K562 (cell line): Measurements from ENCODE around the gene GPR176. TPM values are rescaled to one million over a fixed set of nuclear protein-coding genes. Genes with fewer than 3 reads are reported as not detected.

Experiments used
- ATAC-seq: fragments of 200-7000 bp; cut with Tn5 transposase; 3 replicates; pipeline ENCODE4 v1.9.1; 2020; ENCODE audit warnings: moderate library complexity
- BruUV-seq: library from RNA; stranded (reverse); fragments of 400-500 nt; replicated peaks from 2 replicates; lab custom pipeline; 2021; lab: Mats Ljungman, UMichigan
- CTCF ChIA-PET: fragments of 300-600 bp; formaldehyde crosslinking; extraction: SDS; loops from one replicate; lab custom pipeline; 2021; ENCODE audit warnings: low intra/inter-chr PET ratio; lab: Yijun Ruan, JAX
- POLR2A ChIA-PET: fragments of 300-600, 350-650 bp; sonication (Branson Sonifier 250); formaldehyde crosslinking; extraction: SDS; loops from one replicate; lab custom pipeline; 2021; ENCODE audit warnings: antibody characterized with exemption, inconsistent platforms; lab: Yijun Ruan, JAX
- DNase-seq, 4 experiments: peaks; one replicate each; pipeline versions ENCODE4 v3.0.0 to v3.0.0-alpha.2; 2011 to 2018; ENCODE audit warnings: low spot score in 3 of 4, mixed read lengths in 3 of 4; ENCODE audit errors: extremely low read depth in 1 of 4
- FAIRE-seq: peaks from 2 replicates; lab custom pipeline; 2011; peaks lifted over from hg19 to GRCh38; lab: Jason Lieb, UNC
- H2AFZ ChIP-seq: 2 replicates; pipeline ENCODE4 v1.6.0; 2011; ENCODE audit warnings: low read depth, low read length, control low read depth, inconsistent platforms
- H3K27ac ChIP-seq: fragments of 200-600 bp; 3 replicates; pipeline ENCODE4 v1.8.0; 2011; ENCODE audit warnings: low read depth, mild to moderate bottlenecking, control low read depth, inconsistent platforms, low read length, moderate library complexity, mixed read lengths; ENCODE audit errors: extremely low read depth
- H3K27me3 ChIP-seq, 2 experiments: fragments of 300-600 bp in 1 of 2; 2 replicates in 1 of 2; 3 replicates in 1 of 2; pipeline versions ENCODE4 v1.6.0 to v1.8.0; 2011; ENCODE audit warnings: inconsistent platforms in 2 of 2, low read length in 2 of 2, mild to moderate bottlenecking in 1 of 2, mixed read lengths in 1 of 2, moderate library complexity in 1 of 2; ENCODE audit not compliant: control insufficient read depth in 2 of 2, insufficient read depth in 2 of 2
- H3K36me3 ChIP-seq: fragments of 300-600 bp; 3 replicates; pipeline ENCODE4 v1.8.0; 2011; ENCODE audit warnings: mild to moderate bottlenecking, low read length, inconsistent platforms; ENCODE audit not compliant: control insufficient read depth, insufficient read depth
- H3K4me1 ChIP-seq, 2 experiments: fragments of 200-600 bp in 1 of 2; replicated peaks in 1 of 2; 2 replicates in 1 of 2; 3 replicates in 1 of 2; pipeline versions ENCODE4 v1.5.1 to v1.8.0; 2011; ENCODE audit warnings: inconsistent platforms in 2 of 2, low read length in 2 of 2, mild to moderate bottlenecking in 1 of 2, mixed read lengths in 1 of 2, moderate library complexity in 1 of 2; ENCODE audit not compliant: control insufficient read depth in 2 of 2, insufficient read depth in 2 of 2
- H3K4me2 ChIP-seq: 2 replicates; pipeline ENCODE4 v1.6.1; 2011; ENCODE audit warnings: low read length, control low read depth, inconsistent platforms, mixed read lengths; ENCODE audit not compliant: insufficient read depth
- H3K4me3 ChIP-seq: fragments of 200-600 bp; sonication (generic), shearing (Covaris generic); 2 replicates; pipeline ENCODE4 v1.5.1; 2016; ENCODE audit warnings: control low read depth, inconsistent platforms
- H3K79me2 ChIP-seq: fragments of 200-600 bp; 3 replicates; pipeline ENCODE4 v1.8.0; 2011; ENCODE audit warnings: low read length, inconsistent platforms; ENCODE audit not compliant: control insufficient read depth, insufficient read depth
- H3K9ac ChIP-seq, 2 experiments: 2 replicates each; pipeline versions ENCODE4 v1.6.0 to v1.6.1; 2011; ENCODE audit warnings: low read depth in 2 of 2, low read length in 2 of 2, control low read depth in 1 of 2, inconsistent platforms in 1 of 2, mild to moderate bottlenecking in 1 of 2, mixed read lengths in 1 of 2; ENCODE audit not compliant: insufficient read depth in 1 of 2
- H3K9me1 ChIP-seq: one replicate; pipeline ENCODE4 v1.6.0; 2011; ENCODE audit warnings: inconsistent platforms, mild to moderate bottlenecking, low read length, moderate library complexity; ENCODE audit not compliant: control insufficient read depth, insufficient read depth
- H3K9me3 ChIP-seq: replicated peaks from 2 replicates; pipeline ENCODE4 v1.5.1; 2011; ENCODE audit warnings: low read depth, low read length, inconsistent platforms; ENCODE audit not compliant: control insufficient read depth, insufficient read depth
- H4K20me1 ChIP-seq: replicated peaks from 2 replicates; pipeline ENCODE4 v1.6.1; 2011; ENCODE audit warnings: low read length, inconsistent platforms, mixed read lengths; ENCODE audit not compliant: control insufficient read depth, insufficient read depth
- ARID1B ChIP-seq: fragments of 450-650 bp; IDR thresholded peaks from 2 replicates; pipeline ENCODE4 v1.6.1; 2016; ENCODE audit warnings: antibody characterized with exemption, mild to moderate bottlenecking, inconsistent platforms
- KDM1A ChIP-seq, 2 experiments: fragments of 450-650 bp; IDR thresholded peaks; 2 replicates each; pipeline ENCODE4 v1.6.1; 2016; ENCODE audit warnings: mild to moderate bottlenecking in 2 of 2
- MAFG ChIP-seq: fragments of 450-650 bp; conservative IDR thresholded peaks from 2 replicates; pipeline ENCODE4 v1.6.1; 2016; ENCODE audit warnings: missing genetic modification characterization, missing compliant biosample characterization
- MXI1 ChIP-seq: IDR thresholded peaks from 2 replicates; pipeline ENCODE4 v1.6.1; 2011; ENCODE audit warnings: low read depth, mild to moderate bottlenecking, improper control_type of control experiment, low read length
- PML ChIP-seq: IDR thresholded peaks from 2 replicates; pipeline ENCODE4 v1.6.1; 2012; ENCODE audit warnings: low read length, inconsistent platforms
- STAT6 ChIP-seq: sonication (generic); formaldehyde crosslinking; IDR thresholded peaks from 2 replicates; pipeline ENCODE4 v1.8.1; 2023; ENCODE audit warnings: mild to moderate bottlenecking, missing genetic modification reagents
- XRCC5 ChIP-seq: fragments of 200-400 bp; formaldehyde crosslinking; IDR thresholded peaks from 2 replicates; pipeline ENCODE4 v1.6.1; 2017; ENCODE audit warnings: low read depth, mild to moderate bottlenecking, low read length
- YBX1 ChIP-seq: fragments of 450-650 bp; IDR thresholded peaks from 2 replicates; pipeline ENCODE4 v1.7.1; 2016; ENCODE audit warnings: mild to moderate bottlenecking
- ZNF146 ChIP-seq: IDR thresholded peaks from one replicate; pipeline ENCODE4 v1.6.1; 2018; ENCODE audit warnings: missing compliant biosample characterization; ENCODE audit not compliant: unreplicated experiment
- ZNF23 ChIP-seq: fragments of 250-450 bp; sonication (Bioruptor Pico); IDR thresholded peaks from 2 replicates; pipeline ENCODE4 v1.4.0; 2020; ENCODE audit warnings: mild to moderate bottlenecking
- ZNF584 ChIP-seq: fragments of 200-800 bp; sonication (Bioruptor generic); IDR thresholded peaks from 2 replicates; pipeline ENCODE4 v1.6.1; 2016; ENCODE audit warnings: low read depth, mild to moderate bottlenecking, missing genetic modification characterization, missing compliant biosample characterization
- WGBS: fragments of 100-300 bp; shearing (Covaris generic); methylation state at CpG from one replicate; pipeline ENCODE4 v1.1.6; 2016; ENCODE audit warnings: low coverage, mixed read lengths; ENCODE audit not compliant: insufficient coverage; ENCODE audit errors: missing lambda C conversion rate; 5-methylcytosine and 5-hydroxymethylcytosine counted together
- in situ Hi-C: fragments of 300-500 bp; cut with MboI; formaldehyde crosslinking; loops from 4 replicates; pipeline ENCODE4 v1.15.0; 2018; ENCODE audit warnings: inconsistent platforms, mixed read lengths
- intact Hi-C: fragments of 100-400 bp; cut with micrococcal nuclease; formaldehyde crosslinking; loops from 2 replicates; pipeline ENCODE4 v1.14.2; 2022
- polyA plus RNA-seq, 8 experiments: library from polyadenylated mRNA; depleted of rRNA in 4 of 8; stranded (reverse) in 5 of 8; unstranded in 3 of 8; fragments of >200 nt; fragmentation: Nextera tagmentation in 2 of 8; fragmentation: Illumina TruSeq in 1 of 8; extraction: Ambion mirVana in 2 of 8; extraction: Trizol in 1 of 8; gene quantifications; 2 replicates each; pipeline versions ENCODE4 v1.2.1 to v1.2.3, GENCODE V29; 2011 to 2014; ENCODE audit warnings: inconsistent platforms in 1 of 8, missing spikeins in 1 of 8
- total RNA-seq, 7 experiments: library from RNA; depleted of rRNA in 6 of 7; stranded (reverse); fragments of >200 nt in 6 of 7; fragmentation: Illumina TruSeq in 2 of 7; extraction: Trizol in 2 of 7; gene quantifications; 2 replicates each; pipeline versions ENCODE4 v1.2.1 to v1.2.3, GENCODE V29; 2011 to 2021; ENCODE audit warnings: low replicate concordance in 1 of 7
- TF ChIP-seq, protein P1 (sequence below): fragments of 250-450 bp; sonication (Bioruptor Pico); IDR thresholded peaks from 2 replicates; pipeline ENCODE4 v1.8.0; 2022; ENCODE audit warnings: moderate library complexity, mild to moderate bottlenecking, inconsistent platforms

GPR176 gene
- total and polyA plus RNA-seq, 9 of the 15 experiments (the other 6 are each of a cell fraction or from before 2014, with no cell fraction given): 0.03 to 1.2 (median 0.76) TPM

DNA sequence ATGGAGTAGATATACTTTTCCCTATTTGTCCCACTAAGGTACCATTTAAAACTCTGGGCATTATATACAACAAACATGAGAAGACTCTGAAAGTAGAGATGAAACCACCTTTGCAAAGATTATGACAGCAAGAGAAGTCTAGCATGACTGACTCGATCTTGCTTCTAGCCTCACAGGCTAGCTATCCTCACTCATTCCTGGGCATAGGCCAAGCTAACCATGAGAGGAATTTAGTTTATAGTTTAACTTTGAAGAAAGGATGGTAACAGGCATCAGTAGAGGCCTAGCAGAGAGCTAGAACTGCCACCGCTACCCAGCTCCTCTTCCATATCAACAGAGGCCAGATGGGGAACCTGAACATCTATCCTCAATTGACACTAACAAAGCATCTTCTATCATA lies 74.0 kb downstream of the GPR176 start:
- BruUV-seq: no TSS peak
- 26% methylated on average over 2 of the region's 2 CpGs for WGBS
- H3K27ac ChIP-seq: no peak overlapping the region

GRCh38 chr15:39845582-39845981 lies 74.5 kb downstream of the GPR176 start:
- Histone ChIP-seq H3K9me3 (no peaks in the 10 kb centered on the region), H4K20me1 (no peaks in the 10 kb centered on the region), H3K4me1 (no peaks in the 10 kb centered on the region), H3K4me3 (no peak overlapping the region), H3K4me2 (no peak overlapping the region), H2AFZ (no peak overlapping the region), H3K9ac (no peak overlapping the region), H3K27me3 (no peaks in the 10 kb centered on the region), H3K36me3 (no peaks in the 10 kb centered on the region), H3K27ac (no peak overlapping the region), H3K79me2 (no peaks in the 10 kb centered on the region), H3K9me1 (no peaks in the 10 kb centered on the region)
- ATAC-seq: no peak
- FAIRE-seq: no peak
- intact Hi-C loops (loop anchor here (1.0 kb wide), 1 partner anchor 13 kb away; no protein-coding TSS in a partner anchor), in situ Hi-C loops (no loop called here)
- no peak for DNase-seq
- 18% methylated on average over 5 of the region's 5 CpGs for WGBS
- ChIA-PET POLR2A (interaction anchor here (0.6 to 1.5 kb wide), 2 partner anchors 17 to 23 kb away, joined by 3 to 4 read pairs; no protein-coding TSS in a partner anchor), CTCF (no interaction called here)
- BruUV-seq: no TSS peak
- TF ChIP-seq YBX1 (no peak), MXI1 (no peak), MAFG (tag) (no peak), STAT6 (CRISPR knock-in tag) (no peak), ARID1B (no peak), XRCC5 (no peak)

More for the DNA sequence above, 74.0 kb downstream of the GPR176 start:
- ChIA-PET CTCF (no interaction called here), POLR2A (interaction anchor here (0.6 to 1.5 kb wide), 3 partner anchors 16 to 92 kb away, joined by 3 to 4 read pairs (median 3); no protein-coding TSS in a partner anchor)
- FAIRE-seq (no peak), DNase-seq (no peak), ATAC-seq (no peak)
- Histone ChIP-seq H3K27me3 (no peaks in the 10 kb centered on the region), H3K79me2 (no peaks in the 10 kb centered on the region), H3K36me3 (no peaks in the 10 kb centered on the region), H3K9me1 (no peaks in the 10 kb centered on the region), H3K4me2 (no peak overlapping the region), H3K9me3 (no peaks in the 10 kb centered on the region), H4K20me1 (no peaks in the 10 kb centered on the region), H3K9ac (no peak overlapping the region), H2AFZ (no peak overlapping the region), H3K4me3 (no peak overlapping the region), H3K4me1 (no peaks in the 10 kb centered on the region)
- intact Hi-C loops (no loop called here), in situ Hi-C loops (no loop called here)
- TF ChIP-seq ZNF584 (CRISPR knock-in tag) (no peak), PML (no peak), ZNF146 (CRISPR knock-in tag) (no peak), ZNF23 (CRISPR knock-in tag) (no peak), KDM1A (IDR thresholded peaks at IDR 0.05) (no peak)
- TF ChIP-seq, protein P1, sequence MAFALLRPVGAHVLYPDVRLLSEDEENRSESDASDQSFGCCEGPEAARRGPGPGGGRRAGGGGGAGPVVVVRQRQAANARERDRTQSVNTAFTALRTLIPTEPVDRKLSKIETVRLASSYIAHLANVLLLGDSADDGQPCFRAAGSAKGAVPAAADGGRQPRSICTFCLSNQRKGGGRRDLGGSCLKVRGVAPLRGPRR (CRISPR knock-in tag): no peak
